Small intestine (tissue), 7 donors: ENCODE data around the gene C6orf120. TPM values are rescaled to one million over a fixed set of nuclear protein-coding genes. Genes with fewer than 3 reads are reported as not detected.

Source experiments
- DNase-seq, 2 donors: peaks; one replicate each; pipeline versions ENCODE4 v3.0.0 to v3.0.0-alpha.2; 2013
- FAIRE-seq: peaks from 2 replicates; lab custom pipeline; 2012; peaks lifted over from hg19 to GRCh38; lab: Jason Lieb, UNC
- H3K27ac ChIP-seq, 3 donors: one replicate each; pipeline ENCODE4 v1.5.1; 2013; ENCODE audit warnings: low read length in 2 of 3, mild to moderate bottlenecking in 2 of 3, control low read depth in 1 of 3, inconsistent platforms in 1 of 3, low read depth in 1 of 3, moderate library complexity in 1 of 3
- H3K27me3 ChIP-seq, 3 donors: one replicate each; pipeline ENCODE4 v1.6.1; 2013; ENCODE audit warnings: low read length in 3 of 3, inconsistent platforms in 1 of 3; ENCODE audit not compliant: control insufficient read depth in 3 of 3, insufficient read depth in 3 of 3
- H3K36me3 ChIP-seq, 3 donors: one replicate each; pipeline ENCODE4 v1.6.1; 2013; ENCODE audit warnings: low read length in 3 of 3, inconsistent platforms in 1 of 3, low read depth in 1 of 3, mild to moderate bottlenecking in 1 of 3, moderate library complexity in 1 of 3; ENCODE audit not compliant: control insufficient read depth in 3 of 3, insufficient read depth in 2 of 3
- H3K4me1 ChIP-seq, 3 donors: one replicate each; pipeline ENCODE4 v1.6.1; 2013; ENCODE audit warnings: low read length in 2 of 3, inconsistent platforms in 1 of 3, low read depth in 1 of 3, mild to moderate bottlenecking in 1 of 3, moderate library complexity in 1 of 3; ENCODE audit not compliant: control insufficient read depth in 3 of 3, insufficient read depth in 2 of 3
- H3K4me3 ChIP-seq, 3 donors: one replicate each; pipeline ENCODE4 v1.5.1; 2013; ENCODE audit warnings: low read length in 3 of 3, control low read depth in 1 of 3, inconsistent platforms in 1 of 3, low read depth in 1 of 3, mild to moderate bottlenecking in 1 of 3, moderate library complexity in 1 of 3
- H3K9me3 ChIP-seq, 2 donors: one replicate each; pipeline ENCODE4 v1.6.1; 2013; ENCODE audit warnings: low read depth in 1 of 2, low read length in 1 of 2; ENCODE audit not compliant: control insufficient read depth in 2 of 2, insufficient read depth in 1 of 2
- whole genome bisulfite sequencing, 3 donors: extraction: QIAGEN DNeasy Blood & Tissue Kit; methylation state at CpG; one replicate each; pipeline ENCODE4 v1.1.7; 2013; 5-methylcytosine and 5-hydroxymethylcytosine counted together
- polyA plus RNA-seq, 4 donors: library from polyadenylated mRNA; stranded (reverse) in 3 of 4; unstranded in 1 of 4; fragments of 200-250 nt in 3 of 4; fragments of 120-200 nt in 1 of 4; gene quantifications; one replicate each; pipeline versions ENCODE4 v1.2.1 to v1.2.3, GENCODE V29; 2013
- donor health status: healthy with polysubstance abuse.
- donor health status: control.
- donor health status: control.
- donor health status: Bipolar disorder and iron deficiency.
- donor health status: healthy.

Gene C6orf120
- polyA plus RNA-seq, 4 donors = 8.4 to 37.9 (median 10.5) TPM

DNA sequence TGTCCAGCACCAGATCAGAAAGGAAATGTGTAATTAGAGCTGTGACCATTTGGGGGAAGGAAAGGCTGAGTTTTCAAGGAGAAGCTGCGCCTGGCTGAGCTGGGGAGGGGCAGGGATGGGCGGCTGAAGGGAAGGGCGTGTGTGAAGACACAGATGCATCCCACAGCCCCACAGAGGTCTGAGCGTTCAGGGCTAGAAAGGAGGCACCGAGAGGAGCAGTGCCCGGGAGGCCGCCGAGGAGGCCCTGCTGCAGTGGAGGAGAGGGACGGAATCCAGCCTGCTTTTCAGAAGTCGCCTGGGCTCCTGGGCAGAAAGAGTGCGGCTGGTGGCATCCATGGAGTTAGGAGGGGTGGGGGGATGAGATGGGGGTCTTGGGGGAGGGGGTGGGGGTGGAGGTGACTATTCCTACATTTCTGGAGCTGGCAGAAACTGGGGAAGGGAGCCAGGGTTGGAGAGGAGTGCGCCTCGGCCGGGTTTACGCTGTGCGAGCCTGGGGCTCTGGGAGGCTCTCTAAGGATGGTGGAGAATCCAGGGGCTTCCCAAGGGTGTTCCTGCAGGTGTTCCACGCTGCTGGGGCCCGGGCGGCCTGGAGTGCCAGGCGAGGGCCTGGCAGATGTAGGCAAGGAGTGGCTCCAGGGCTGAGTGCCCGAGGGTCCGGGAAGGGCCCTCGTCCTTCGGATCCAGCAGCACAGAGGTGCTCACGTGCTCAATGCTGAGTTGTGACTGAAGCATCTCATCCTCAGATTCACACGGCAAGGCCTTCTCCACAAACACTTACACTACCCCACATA lies 41.9 kb upstream of the C6orf120 start:
- WGBS, 3 donors = 96 to 97% (median 96%) methylated on average over 26 of the region's 26 CpGs
- H3K4me1 ChIP-seq = no peaks in the 10 kb centered on the region
- H3K27ac ChIP-seq = no peak overlapping the region
- peaks cover 0 to 66% (median 3%) of the 10 kb centered on the region in 3 donors for H3K36me3 ChIP-seq
- H3K9me3 ChIP-seq = no peaks in the 10 kb centered on the region
- FAIRE-seq = no peak
- DNase-seq = no peak
- H3K4me3 ChIP-seq = no peak overlapping the region
- no peaks in the 10 kb centered on the region for H3K27me3 ChIP-seq

DNA sequence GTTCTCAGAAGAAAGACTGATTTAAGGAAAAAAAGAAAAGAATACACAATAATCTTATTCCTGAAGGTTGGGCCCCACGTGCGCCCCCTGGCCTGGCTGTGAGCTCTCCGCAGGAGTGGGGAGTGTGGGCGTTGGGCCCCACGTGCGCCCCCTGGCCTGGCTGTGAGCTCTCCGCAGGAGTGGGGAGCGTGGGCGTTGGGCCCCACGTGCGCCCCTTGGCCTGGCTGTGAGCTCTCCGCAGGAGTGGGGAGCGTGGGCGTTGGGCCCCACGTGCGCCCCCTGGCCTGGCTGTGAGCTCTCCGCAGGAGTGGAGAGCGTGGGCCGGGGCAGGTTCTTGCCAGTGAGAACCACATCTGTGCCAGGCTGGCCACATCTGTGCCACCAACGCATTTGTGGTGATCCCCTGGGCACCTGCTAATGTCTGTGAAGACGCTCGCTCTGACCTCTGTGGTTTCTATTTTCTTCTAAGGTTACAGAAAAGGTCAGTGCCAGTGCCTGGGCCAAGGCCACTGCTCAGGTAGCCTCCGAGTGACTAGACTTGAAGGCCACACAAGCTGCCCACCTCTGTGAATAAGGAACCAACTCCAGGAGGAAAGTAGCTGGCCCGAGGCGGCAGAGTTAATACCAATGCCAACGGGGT lies 41.1 kb upstream of the C6orf120 start:
- H3K27me3 ChIP-seq = no peaks in the 10 kb centered on the region
- H3K27ac ChIP-seq = no peak overlapping the region
- H3K4me1 ChIP-seq = no peaks in the 10 kb centered on the region
- H3K4me3 ChIP-seq = no peak overlapping the region
- DNase-seq (no peak), FAIRE-seq (no peak)
- H3K9me3 ChIP-seq = no peaks in the 10 kb centered on the region
- 86 to 94% (median 93%) methylated on average over 26 of the region's 26 CpGs for WGBS, 3 donors
- H3K36me3 ChIP-seq = peaks cover 0 to 74% (median 3%) of the 10 kb centered on the region in 3 donors

DNA sequence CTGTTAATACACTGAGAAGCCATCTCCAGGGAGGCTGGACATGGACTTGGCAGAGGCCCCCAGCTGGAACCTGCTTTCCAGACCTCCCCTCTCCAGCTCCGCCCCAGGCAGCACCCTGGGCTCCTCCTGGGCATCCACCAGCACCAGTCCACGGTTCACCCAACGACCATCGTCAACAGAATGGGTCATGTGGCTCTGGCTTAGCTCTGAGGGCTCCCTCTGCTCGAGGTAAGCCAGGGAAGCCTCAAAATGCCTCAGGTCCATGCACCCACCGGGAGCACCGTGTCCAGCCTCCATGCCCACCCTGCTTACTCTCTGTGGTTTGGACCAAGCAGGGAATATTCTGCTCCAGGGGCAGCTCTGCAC lies 40.6 kb upstream of the C6orf120 start:
- Histone ChIP-seq H3K4me3 (no peak overlapping the region), H3K27me3 (no peaks in the 10 kb centered on the region), H3K4me1 (no peaks in the 10 kb centered on the region), H3K36me3 (peaks cover 0 to 73% (median 2%) of the 10 kb centered on the region in 3 donors), H3K27ac (no peak overlapping the region), H3K9me3 (no peaks in the 10 kb centered on the region)
- WGBS, 3 donors = 92 to 95% (median 94%) methylated on average over 7 of the region's 7 CpGs
- FAIRE-seq (no peak), DNase-seq (no peak)

DNA sequence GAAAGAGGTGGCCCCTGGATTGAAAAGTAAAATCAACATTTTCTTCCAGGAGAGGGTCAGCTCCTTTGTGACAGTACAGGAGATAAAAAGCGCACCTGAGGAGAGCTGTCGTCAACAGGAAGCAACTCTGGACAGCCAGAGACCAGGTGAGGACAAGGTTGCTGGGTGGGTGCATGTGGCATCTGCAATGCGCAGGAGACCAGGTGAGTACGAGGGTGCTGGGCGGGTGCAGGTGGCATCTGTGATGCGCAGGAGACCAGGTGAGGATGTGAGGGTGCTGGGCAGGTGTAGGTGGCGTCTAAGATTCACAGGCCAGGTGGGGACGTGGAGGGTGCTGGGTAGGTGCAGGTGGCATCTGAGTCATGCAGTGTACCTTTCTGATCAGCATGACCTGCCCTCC lies 38.5 kb upstream of the C6orf120 start:
- H3K27me3 ChIP-seq = no peaks in the 10 kb centered on the region
- peaks cover 0 to 74% (median 2%) of the 10 kb centered on the region in 3 donors for H3K36me3 ChIP-seq
- no peak overlapping the region for H3K4me3 ChIP-seq
- 83 to 94% (median 92%) methylated on average over 8 of the region's 8 CpGs for WGBS, 3 donors
- FAIRE-seq = no peak
- H3K4me1 ChIP-seq = no peaks in the 10 kb centered on the region
- H3K27ac ChIP-seq = no peak overlapping the region
- no peaks in the 10 kb centered on the region for H3K9me3 ChIP-seq
- no peak for DNase-seq

DNA sequence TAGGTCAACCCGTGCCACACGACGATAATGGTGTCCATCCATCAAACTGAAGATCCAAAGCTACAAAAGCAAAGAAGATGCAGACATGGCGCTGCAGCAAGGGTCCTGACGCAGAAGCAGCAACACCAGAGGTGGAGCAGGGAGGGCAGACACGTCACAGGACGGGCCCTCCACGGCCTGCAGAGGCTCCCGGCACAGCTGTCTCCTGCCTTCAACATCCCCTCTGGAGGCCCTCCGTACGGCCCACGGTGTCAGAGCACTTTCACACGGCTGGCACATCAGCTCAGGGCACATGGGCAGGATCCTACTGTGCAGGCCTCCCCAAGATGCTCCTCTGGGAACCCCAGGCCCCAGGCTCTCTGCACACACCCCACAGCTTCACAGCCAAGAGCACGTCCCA lies 37.7 kb upstream of the C6orf120 start:
- WGBS, 3 donors = 95 to 96% (median 96%) methylated on average over 14 of the region's 14 CpGs

DNA sequence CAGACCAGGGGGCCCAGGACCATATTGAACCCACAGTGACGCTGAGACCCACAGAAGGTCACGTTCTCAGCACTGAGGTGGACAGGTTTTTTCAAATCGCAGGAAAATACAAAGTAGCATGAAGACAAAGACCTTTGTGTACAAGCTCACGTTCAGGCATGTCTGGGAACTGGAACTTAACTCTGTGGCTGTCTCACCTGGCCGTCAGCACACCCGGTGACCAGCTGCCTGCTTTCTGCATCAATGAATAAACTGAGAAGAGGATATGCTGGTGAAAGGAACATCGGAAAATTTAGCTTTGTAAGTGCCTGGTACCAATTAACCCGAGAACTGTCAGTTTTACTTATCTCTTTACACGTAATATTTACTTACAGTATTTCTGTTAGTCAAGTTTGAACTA lies 36.6 kb upstream of the C6orf120 start:
- WGBS, 3 donors = 84 to 93% (median 89%) methylated on average over 9 of the region's 9 CpGs
- FAIRE-seq (no peak), DNase-seq (no peak)
- Histone ChIP-seq H3K27me3 (no peaks in the 10 kb centered on the region), H3K36me3 (peaks cover 0 to 63% (median 2%) of the 10 kb centered on the region in 3 donors), H3K4me1 (no peaks in the 10 kb centered on the region), H3K9me3 (no peaks in the 10 kb centered on the region), H3K4me3 (no peak overlapping the region), H3K27ac (no peak overlapping the region)

More for the DNA sequence above, 37.7 kb upstream of the C6orf120 start:
- FAIRE-seq (no peak), DNase-seq (no peak)
- Histone ChIP-seq H3K4me3 (no peak overlapping the region), H3K36me3 (peaks cover 0 to 72% (median 2%) of the 10 kb centered on the region in 3 donors), H3K9me3 (no peaks in the 10 kb centered on the region), H3K27ac (no peak overlapping the region), H3K4me1 (no peaks in the 10 kb centered on the region), H3K27me3 (no peaks in the 10 kb centered on the region)

DNA sequence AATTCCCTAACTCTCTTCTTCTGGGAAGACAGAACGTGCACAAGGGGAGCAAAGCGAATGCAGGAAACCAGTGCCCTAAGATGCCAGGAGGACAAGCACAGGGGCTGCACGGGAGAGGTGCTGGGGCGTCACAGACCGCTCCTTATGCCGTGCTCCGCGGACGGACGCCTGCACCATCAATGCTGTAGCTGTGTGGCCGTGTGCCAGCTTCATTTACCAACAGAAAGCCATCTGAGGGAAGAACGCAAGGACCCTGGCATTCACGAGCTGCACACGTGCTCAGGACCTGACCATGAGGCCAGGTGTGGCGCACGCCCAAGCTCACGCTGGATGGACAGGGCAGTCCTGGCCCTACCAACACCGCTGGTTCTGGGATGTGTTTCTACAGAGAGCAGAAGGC lies 35.5 kb upstream of the C6orf120 start:
- Histone ChIP-seq H3K4me3 (no peak overlapping the region), H3K9me3 (no peaks in the 10 kb centered on the region), H3K36me3 (peaks cover 0 to 64% (median 2%) of the 10 kb centered on the region in 3 donors), H3K4me1 (no peaks in the 10 kb centered on the region), H3K27ac (no peak overlapping the region), H3K27me3 (no peaks in the 10 kb centered on the region)
- DNase-seq = no peak
- 96 to 98% (median 98%) methylated on average over 18 of the region's 18 CpGs for WGBS, 3 donors
- FAIRE-seq = no peak

DNA sequence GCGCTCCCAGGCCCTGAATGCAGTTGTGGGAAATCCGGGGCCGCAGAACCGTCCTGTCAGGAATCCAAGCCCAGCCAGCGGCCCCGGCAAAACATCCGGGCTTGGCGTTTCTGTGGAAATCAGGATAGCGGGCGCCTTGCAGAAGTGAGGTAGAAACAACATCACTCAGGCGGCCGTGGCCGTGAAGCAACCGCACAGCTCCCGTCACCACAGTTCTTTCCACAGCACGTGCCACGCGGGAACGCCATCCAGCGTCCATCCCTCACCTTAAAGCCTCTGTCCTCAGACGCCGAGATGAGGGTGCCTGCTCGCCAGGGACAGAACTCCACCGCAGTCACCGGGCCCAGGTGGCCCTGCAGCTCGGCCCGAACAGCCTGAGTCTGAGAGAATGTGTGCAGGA lies 34.2 kb upstream of the C6orf120 start:
- 97 to 98% (median 97%) methylated on average over 27 of the region's 27 CpGs for WGBS, 3 donors
- Histone ChIP-seq H3K4me3 (no peak overlapping the region), H3K4me1 (no peaks in the 10 kb centered on the region), H3K27ac (no peak overlapping the region), H3K9me3 (no peaks in the 10 kb centered on the region), H3K36me3 (peaks cover 0 to 60% (median 6%) of the 10 kb centered on the region in 3 donors), H3K27me3 (no peaks in the 10 kb centered on the region)
- no peak for DNase-seq
- no peak for FAIRE-seq
